ENCODE results near the gene MAPKBP1.
"Not testable (repeated sequence)": the region's sequence is repeated elsewhere in the genome, so short reads cannot be mapped to it uniquely, and the experiment has no call there.

MAPKBP1 gene

DNA sequence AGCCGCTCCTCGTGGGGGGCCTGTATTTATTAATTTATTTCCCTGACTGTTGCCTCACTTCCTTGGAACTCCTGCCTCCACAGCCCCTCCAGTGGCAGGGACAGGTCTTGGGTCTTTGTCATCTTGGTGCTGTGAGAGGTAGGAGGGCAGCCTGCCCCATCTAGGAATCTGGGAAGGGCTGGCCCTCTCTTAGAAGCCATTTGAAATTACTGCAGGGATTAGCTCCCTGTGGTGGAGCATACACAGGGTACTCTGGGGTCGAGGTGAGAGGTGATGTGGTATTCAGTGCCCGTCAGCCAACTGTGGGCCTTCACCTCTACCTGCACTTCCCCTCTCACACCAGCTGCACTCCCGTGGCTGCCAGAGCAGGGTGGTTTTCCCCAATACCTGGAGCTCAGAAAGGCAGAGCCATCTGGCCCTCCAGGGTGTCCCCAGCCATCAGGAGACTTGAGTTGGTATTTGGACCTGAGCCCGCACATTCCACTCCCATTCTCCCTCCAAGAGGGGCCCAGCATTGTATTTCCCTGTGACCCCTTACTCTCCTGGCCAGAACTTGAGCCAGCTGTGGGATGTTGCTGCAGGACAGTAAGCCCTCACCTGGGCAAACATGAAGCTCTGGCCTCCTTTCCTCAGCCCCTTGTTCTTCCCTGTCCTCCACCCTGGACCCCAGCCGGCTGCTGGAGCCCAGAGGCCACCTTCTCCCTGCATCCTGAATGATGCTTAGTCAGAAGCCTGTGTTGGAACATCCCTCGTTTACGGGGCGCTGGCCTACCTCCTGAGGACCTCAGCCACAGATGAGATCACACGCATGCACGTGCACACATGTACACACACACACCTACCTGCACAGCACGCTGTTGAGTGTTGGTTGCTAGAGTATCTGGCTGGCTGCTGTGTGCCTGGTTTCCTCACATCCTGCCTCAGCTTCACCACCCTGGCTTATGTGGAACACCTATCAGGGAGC, 51.6 kb downstream of the MAPKBP1 start:
- no peak for DNase-seq (ENCODE audit: low read depth)

DNA sequence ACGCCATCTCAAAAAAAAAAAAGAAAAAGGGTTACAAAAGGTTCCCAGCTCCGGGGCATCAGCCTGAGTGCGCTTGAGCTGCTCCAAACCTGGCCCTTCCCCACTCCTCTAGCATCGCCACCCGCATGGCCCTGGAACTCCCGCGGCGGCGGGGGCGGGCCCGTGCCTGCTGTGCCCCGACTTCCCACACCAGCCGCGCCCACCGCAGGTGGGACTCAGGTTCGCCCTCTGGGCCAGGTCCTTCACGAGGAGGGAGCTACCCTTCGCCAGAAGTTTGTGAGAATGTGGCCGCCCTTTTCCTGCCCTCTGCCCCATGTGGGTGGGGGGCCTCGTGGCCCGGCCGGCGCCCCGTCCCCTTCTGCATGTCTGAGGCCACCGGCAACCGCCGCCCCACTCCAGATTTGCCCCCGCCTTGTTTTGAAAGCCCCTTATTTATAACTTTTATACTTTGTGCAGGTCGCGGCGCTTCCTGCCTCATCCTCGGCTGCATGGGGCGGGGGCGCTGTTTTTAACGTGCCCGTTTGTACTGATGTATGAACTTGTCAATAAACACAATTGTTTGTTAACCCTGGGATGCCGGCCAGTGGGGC, 53.1 kb downstream of the MAPKBP1 start:
- DNase-seq (ENCODE audit: low read depth): no peak

DNA sequence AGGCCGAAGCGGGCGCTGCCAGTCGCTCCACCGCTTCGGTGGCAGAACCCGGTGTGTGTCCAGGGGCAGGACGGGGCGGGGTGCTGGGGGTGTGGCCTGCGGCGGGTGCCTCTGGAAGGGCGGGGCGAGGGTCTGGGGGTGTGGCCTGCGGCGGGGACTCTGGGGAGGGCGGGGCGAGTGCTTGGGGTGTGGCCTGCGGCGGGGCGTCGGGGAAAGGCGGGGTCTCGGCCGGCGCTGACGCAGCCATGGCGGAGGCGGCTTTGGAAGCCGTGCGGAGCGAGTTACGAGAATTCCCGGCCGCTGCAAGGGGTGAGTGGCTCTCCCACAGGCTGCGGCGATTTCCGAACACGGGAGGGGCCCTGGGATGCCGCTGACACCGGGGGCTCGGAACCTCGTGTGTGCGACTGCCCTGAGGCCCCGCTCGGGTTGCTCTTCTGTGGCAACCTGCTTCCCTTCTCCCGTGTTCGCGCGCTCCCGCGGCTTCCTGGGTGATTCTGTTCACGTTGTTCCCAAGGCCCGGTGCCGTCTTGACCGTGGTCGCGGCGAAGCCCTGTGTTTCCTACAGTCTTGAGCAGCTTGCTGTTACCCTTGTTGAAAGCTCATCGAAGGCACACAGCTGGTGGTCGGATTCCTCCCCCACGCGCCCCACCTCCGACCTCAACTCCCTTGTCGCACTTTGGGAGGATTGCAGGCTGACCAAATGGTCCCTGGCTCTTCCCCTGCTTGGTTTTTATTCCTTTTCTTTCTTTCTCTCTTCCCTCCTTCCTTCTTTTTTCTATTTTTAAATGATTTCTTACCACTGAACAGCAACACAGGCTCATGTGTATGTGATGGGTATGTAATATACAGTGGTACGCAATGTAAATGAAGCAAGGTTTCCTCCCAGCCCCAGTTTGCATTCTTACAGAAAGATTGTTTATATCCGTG, 53.9 kb downstream of the MAPKBP1 start, which contains the start of gene JMJD7:
Gene JMJD7, plus strand, starts transcription at position 213 of the 927 bp plus-strand sequence. Its CDS starts 33 bp downstream, at position 246.
- peak; percentile 69 for DNase-seq (ENCODE audit: low read depth)

DNA sequence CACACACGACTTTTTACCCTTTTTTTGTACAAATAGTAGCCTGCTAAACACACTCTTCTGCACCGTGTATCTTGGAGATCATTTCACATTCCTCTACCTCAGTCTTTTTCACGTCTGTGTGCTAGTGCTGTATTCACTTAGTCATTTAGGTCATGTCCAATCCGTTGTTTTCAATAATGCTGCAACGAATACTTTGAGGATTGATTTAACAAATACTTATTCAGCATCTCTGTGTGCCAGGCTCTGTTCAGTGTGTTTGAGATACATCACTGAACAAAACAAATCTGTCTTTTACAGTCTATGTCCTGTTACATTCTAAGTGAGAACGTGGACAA, 54.5 kb downstream of the MAPKBP1 start:
- no peak for DNase-seq (ENCODE audit: low read depth)

DNA sequence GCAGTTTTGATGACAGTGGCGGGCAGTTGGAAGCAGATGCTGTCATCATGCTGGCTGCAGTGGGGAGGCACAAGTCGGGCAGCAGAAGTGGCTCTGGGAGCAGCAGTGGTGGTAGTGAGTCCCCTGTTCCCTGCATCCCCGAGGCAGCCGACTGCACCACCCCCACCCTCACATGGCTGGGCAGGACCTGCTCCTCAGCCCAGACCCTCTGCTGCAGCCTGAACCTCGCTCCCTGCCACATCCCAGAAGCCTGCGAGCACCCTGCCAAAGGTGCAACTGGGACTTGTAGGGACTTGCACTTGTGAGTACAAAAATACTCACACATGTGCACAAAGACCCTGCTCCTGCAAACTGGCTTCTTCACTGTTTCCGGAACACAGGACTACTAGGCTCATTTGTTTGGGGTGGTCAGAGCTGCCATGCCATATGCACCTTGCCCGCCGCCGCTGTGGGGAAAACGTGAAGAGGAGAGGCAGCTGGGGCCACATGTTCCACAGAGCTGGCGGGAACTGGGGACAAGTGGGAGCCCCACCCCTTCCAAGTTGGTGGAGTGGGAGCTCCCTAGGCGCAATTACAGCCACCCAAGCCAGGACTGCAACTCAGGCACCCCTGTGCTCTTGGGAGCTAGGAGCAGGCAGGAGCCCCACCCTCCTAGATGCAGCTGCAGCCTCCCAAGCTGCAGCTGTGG, 55.8 kb downstream of the MAPKBP1 start:
- no peak for DNase-seq (ENCODE audit: low read depth)

DNA sequence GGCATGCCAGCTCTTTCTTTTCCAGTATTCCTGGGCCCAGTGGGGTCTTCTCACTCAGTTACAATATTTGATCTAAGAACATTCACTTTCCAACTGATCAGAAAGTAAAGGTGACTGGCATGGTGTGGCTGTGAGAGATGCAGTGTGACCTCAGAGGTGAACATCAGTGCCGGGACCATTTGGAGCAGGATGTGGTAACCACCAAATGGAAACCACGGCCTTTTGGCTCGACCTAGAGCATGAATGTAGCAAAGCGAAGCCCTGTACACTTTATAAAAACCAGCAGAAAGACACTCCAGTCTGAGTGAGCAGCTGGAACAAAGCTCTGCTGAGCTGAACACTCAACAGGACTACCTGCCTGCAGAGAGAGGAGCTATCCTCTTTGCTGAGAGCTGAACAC, 57.0 kb downstream of the MAPKBP1 start:
- not testable (repeated sequence) for DNase-seq (ENCODE audit: low read depth)

DNA sequence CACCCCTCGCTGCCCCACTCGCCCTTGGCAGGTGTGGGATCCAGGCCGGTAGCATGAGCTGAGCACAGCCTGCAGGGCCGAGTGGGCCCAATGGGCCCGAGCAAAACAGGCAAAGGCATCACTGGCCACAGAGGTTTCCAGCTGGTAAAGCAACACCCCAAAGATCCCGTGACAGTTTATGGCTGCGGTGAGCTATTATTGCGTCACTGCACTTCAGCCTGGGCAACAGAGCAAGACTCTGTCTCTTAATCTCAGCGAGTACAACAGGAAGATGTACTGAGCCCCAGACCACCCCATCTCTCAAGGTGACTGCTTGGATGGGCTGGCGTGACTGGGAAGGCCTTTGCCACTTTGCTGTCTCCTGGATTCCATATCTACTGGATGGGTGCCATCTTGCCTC, 57.9 kb downstream of the MAPKBP1 start:
- no peak for DNase-seq (ENCODE audit: low read depth)

DNA sequence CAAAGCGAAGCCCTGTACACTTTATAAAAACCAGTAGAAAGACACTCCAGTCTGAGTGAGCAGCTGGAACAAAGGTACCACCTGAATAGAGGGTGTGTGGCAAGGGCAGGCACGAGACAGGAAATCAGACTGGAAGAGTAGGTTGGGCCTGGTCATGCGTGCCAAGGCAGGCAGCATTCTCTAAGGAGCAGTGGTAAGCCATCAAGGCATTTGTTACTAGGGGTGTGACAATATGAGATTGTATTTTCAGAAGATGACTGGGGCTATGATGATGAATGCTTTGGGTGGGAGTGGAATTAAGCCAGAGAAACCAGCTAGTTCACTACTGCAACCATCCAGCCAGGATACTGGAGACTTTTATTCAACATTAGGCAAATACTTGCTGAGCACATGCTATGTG, 58.6 kb downstream of the MAPKBP1 start:
- DNase-seq (ENCODE audit: low read depth): no peak

DNA sequence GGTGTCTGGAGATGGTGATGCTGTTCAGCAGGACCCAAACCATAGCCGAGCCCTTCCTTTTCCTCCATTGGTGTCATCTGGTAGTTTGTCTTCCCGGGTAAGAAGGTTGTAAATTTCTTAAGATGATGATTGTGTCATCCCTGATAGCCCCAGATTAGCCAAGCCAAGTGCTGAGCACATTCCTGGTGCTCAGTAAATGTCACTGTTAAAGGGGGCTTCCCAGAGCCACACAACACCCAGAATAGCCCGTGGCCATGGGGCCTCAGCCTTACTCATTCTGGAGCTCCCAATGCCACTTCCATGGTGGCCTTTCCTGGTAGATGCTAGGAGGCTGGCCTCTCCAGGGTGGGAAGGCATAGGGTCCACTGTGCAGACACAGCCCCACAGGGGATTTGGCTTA, 59.8 kb downstream of the MAPKBP1 start:
- DNase-seq (ENCODE audit: low read depth): no peak

DNA sequence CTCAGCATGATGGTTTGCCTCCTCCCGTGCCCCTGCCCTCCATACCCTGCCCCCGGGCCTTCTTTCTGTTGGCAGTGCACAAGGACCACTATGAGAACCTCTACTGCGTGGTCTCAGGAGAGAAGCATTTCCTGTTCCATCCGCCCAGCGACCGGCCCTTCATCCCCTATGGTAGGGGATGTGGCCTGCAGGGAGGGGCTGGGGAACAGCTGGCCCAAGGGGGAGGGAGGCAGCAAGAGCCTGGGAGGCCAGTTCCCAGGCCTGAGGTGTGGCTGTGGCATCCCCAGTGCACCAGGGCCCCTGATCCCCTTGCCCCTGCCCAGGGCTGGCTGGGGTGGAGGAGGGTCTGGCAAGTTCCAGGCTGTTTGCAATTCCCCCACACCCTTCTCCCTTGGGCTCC, 61.8 kb downstream of the MAPKBP1 start:
- DNase-seq (ENCODE audit: low read depth): no peak

DNA sequence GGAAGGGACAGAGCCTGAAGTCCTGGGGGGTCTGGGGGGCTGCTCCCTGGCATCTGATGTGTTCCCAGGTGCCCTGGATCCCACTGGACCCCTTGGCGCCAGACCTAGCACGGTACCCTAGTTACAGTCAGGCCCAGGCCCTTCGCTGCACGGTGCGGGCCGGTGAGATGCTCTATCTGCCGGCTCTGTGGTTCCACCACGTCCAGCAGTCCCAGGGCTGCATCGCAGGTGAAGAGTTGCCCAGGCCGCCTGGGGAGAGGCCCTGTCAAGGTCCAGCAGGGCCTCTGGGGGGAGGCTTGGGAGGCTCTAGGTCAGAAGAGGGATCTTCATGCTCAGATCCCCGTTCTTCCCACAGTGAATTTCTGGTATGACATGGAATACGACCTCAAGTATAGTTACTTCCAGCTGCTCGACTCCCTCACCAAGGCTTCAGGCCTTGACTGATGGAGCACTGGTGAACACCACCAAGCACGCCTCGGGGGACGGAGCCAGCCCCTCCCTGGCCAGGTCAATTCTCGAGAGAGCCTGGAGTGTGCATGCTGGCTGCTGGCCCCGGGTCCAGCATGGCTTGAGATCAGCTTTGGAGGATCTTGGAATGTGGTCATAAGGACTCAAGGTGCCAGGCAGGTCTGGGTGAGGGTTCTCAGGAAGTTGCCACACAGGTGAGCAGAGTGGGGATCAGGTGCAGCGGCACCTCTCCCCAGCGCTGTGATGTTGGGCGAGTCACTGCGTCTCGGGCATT, 62.6 kb downstream of the MAPKBP1 start:
- DNase-seq (ENCODE audit: low read depth): no peak

DNA sequence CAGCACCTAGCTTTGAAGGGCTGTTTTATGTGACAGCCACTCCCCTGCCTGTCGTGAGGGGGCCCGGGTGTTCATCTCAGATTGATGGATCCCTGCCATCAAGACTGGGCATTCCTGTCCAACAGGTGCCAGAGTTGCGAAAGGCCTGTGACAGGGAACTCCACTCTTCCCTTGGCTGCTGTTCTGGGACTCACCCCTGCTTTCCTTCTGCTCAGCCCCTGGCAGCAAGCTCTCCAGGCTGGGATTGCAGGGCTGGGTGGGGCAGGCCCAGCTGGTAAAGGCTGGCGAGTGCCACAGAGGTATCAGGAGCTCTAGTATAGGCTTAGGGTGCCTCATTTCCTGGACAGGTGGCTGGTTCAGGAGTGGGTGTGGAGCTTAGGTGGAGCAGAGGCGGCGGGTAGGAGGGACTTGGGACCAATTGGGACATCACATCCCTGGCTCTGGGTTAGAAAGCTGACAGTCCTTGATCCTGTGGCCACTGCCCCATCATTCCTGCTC, 64.2 kb downstream of the MAPKBP1 start, which contains the start of gene PLA2G4B:
Gene PLA2G4B, plus strand, starts transcription at position 448 of the 498 bp plus-strand sequence. CDS start 67 bp downstream, outside the sequence.
- no peak for DNase-seq (ENCODE audit: low read depth)

DNA sequence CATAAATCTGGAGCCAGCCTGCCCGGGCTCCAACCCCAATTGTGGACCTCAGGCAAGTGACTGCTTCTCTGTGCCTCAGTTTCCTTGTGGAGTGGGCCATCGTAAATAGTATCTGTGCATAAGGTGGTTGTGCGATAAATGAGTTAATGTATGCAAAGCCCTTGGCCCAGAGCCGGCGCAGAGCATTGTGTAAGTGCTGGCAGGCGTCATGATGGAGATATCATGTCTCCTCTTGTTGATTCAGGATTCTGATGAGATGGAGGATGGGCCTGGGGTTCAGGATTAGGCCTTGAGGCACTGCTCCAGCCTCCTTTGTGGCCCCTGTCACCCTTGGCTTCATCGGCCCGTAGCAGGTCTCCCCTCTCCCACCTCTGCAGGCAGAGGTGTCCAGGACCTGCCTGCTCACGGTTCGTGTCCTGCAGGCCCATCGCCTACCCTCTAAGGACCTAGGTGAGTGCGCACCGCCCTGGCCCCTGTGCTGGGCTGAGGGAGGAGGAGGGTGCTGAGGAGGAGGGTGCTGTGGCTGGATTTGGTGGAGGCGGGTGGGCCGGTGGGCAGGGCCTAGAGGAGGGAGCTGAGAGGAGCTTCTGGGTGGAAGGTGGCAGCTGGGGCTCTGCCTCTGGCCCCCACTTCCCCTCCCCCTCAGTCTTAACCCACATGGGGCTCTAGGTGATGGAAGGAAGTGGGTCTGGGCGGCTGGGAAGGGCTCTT, 65.7 kb downstream of the MAPKBP1 start:
- DNase-seq (ENCODE audit: low read depth): no peak

DNA sequence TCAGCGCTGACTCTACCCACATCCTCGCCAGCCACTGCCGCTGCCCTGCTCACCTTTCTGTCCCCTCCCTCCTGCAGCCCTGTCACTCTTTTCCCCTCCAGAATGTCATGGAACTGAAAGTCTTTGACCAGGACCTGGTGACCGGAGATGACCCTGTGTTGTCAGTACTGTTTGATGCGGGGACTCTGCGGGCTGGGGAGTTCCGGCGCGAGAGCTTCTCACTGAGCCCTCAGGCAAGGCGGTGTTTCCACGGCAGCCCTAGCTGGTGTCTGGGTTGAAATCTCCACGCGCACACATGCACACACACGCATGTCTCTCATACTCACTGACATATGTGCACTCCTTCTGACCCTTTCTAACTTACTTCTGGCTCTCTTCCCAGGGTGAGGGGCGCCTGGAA, 66.4 kb downstream of the MAPKBP1 start:
- DNase-seq (ENCODE audit: low read depth): no peak

DNA sequence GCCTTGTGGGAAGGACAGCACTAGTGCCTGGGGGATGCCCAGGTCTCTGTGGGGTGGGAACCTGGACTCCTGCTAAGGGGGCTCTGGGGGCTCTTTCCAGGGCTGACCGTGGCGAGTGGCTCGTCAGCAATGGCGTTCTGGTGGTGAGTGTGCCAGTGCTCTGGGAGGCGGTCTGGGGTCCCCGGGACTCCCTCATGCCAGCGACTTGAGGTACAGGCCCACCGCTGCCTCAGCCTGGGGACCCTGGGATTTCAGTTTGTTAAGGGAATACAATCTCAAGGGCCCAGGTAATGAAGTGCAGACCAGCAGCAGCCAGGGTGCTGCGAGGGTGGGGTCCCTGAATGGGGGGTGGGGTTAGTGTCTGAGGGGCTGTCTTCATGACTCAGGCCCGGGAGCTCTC, 66.8 kb downstream of the MAPKBP1 start:
- DNase-seq (ENCODE audit: low read depth): no peak

DNA sequence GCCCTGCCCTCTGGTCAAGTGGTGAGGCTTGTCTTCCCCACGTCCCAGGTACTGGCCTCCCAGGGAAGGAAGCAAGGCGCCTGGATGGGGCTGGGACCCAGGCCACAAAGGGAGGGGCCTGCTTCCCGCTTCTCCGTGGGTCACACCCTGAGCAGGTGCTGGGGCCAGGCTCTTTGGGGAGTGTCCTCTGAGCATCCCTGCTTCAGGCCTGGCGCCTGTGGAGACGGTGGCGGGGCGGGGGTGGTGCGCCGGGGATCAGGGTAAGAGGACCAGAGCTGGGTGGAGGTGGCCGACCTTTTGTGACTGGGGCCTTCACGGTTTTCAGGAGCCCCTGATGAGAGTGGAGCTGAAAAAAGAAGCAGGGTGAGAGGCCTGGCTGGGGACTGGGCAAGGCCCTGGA, 67.9 kb downstream of the MAPKBP1 start:
- DNase-seq (ENCODE audit: low read depth): no peak

DNA sequence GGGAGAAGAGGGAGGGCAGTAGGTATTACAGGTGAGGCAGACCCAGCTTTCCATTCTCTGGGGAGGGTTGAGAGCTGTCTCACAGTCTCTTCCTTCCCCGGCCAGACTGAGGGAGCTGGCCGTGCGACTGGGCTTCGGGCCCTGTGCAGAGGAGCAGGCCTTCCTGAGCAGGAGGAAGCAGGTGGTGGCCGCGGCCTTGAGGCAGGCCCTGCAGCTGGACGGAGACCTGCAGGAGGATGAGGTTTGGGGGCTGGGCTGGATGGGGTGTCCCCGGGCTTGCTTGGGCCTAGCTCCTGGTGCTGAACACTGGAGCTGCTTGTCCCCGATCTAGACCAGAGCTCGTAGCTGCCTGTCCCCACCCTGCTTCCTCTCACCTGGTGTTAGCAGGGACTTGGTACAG, 69.3 kb downstream of the MAPKBP1 start:
- no peak for DNase-seq (ENCODE audit: low read depth)

DNA sequence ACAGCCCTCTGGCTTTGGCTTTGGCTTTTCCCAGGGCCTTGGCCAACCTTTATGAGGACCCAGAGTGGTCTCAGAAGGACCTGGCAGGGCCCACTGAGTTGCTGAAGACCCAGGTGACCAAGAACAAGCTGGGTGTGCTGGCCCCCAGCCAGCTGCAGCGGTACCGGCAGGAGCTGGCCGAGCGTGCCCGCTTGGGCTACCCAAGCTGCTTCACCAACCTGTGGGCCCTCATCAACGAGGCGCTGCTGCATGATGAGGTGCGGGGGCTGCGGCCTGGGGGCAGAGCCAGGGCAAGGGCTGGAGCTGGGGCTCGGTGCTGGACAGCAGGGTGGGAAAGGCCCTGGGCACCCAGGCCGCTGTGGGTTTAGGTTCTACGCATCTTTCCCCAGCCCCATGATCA, 70.5 kb downstream of the MAPKBP1 start:
- no peak for DNase-seq (ENCODE audit: low read depth)

DNA sequence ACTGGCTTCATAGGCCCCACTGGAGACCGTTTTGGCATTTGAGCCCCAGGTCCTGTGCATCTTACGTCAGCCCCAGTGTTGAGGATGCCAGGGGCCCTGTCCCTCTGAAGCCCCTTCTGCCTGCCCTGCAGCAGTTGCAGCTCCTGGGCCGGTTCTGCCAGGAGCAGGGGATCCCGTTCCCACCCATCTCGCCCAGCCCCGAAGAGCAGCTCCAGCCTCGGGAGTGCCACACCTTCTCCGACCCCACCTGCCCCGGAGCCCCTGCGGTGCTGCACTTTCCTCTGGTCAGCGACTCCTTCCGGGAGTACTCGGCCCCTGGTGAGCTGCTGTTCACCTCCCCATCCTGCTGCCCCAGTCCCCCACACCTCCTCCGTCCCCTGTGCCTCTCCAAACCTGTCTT, 72.9 kb downstream of the MAPKBP1 start:
- DNase-seq (ENCODE audit: low read depth): no peak

DNA sequence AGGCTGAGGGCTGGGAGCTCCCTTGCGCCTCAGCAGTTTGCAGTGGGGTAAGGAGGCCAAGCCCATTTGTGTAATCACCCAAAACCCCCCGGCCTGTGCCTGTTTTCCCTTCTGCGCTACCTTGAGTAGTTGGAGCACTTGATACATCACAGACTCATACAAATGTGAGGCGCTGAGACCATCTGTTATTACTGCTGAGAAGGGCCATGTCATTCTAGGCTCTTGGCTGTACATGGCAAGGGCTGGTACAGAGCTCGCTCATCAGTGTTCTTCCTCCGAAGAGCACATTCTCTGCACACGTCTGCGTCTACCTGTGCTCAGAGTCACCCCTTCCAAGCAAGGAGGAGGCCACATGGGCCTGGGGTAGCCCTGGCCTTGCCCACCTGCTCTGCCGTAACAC, 73.7 kb downstream of the MAPKBP1 start:
- no peak for DNase-seq (ENCODE audit: low read depth)

Measured in GM04504 (cell line).